SH-SY5Y (cell line): ENCODE results near the gene DIAPH3.

Experiments used
- GATA2 ChIP-seq: IDR thresholded peaks from 2 replicates; pipeline ENCODE4 v1.6.1; 2011; ENCODE audit warnings: mild to moderate bottlenecking, low read depth, low read length
- GATA3 ChIP-seq: IDR thresholded peaks from 2 replicates; pipeline ENCODE4 v1.6.1; 2011; ENCODE audit warnings: low read depth, mild to moderate bottlenecking, low read length, moderate library complexity

- TF ChIP-seq GATA2, result no peak
- no peak for TF ChIP-seq GATA3
Measured at GRCh38 chr13:59950266-59950665, 213.5 kb downstream of the DIAPH3 start.
